GM12892 (cell line): Measurements from ENCODE around the gene SLC2A4. TPM values are rescaled to one million over a fixed set of nuclear protein-coding genes. Genes with fewer than 3 reads are reported as not detected.
A peak's percentile ranks its signal among the peaks of the same experiment; 100 is the strongest.

Experiments
- DNase-seq: peaks from one replicate; pipeline ENCODE4 v3.0.0; 2011; ENCODE audit not compliant: insufficient read length
- FAIRE-seq: peaks from 2 replicates; lab custom pipeline; 2011; peaks lifted over from hg19 to GRCh38; lab: Jason Lieb, UNC
- POLR2A ChIP-seq: IDR thresholded peaks from 2 replicates; pipeline ENCODE4 v1.6.1; 2011; ENCODE audit warnings: low read depth, low read length, control low read depth
- POLR2AphosphoS5 ChIP-seq: IDR thresholded peaks from 2 replicates; pipeline ENCODE4 v1.6.1; 2011; ENCODE audit warnings: low read depth, low read length, control low read depth
- TAF1 ChIP-seq: IDR thresholded peaks from 2 replicates; pipeline ENCODE4 v1.6.1; 2011; ENCODE audit warnings: low read depth, mild to moderate bottlenecking, control low read depth, low read length, borderline replicate concordance
- polyA plus RNA-seq: library from polyadenylated mRNA; unstranded; fragments of >200 nt; gene quantifications from one replicate; pipeline ENCODE4 v1.2.1, GENCODE V29; 2012; ENCODE audit warnings: missing spikeins, inconsistent platforms; ENCODE audit not compliant: missing spikeins

The SLC2A4 gene
- polyA plus RNA-seq: not detected

- FAIRE-seq (peak; percentile 98), DNase-seq (peak; percentile 98)
- TF ChIP-seq POLR2A: no peak
- TF ChIP-seq POLR2AphosphoS5: no peak
- TF ChIP-seq TAF1: no peak
Observed at GRCh38 chr17:7281074-7281952, at the start of gene SLC2A4. TSS of gene SLC2A4 (plus strand) at chr17:7281718. CDS start at chr17:7281935, 217 bp downstream.

- TF ChIP-seq POLR2AphosphoS5 (no peak), POLR2A (no peak), TAF1 (no peak)
- DNase-seq (no peak), FAIRE-seq (no peak)
Observed at GRCh38 chr17:7232114-7232513, 49.4 kb upstream of the SLC2A4 start.

DNA sequence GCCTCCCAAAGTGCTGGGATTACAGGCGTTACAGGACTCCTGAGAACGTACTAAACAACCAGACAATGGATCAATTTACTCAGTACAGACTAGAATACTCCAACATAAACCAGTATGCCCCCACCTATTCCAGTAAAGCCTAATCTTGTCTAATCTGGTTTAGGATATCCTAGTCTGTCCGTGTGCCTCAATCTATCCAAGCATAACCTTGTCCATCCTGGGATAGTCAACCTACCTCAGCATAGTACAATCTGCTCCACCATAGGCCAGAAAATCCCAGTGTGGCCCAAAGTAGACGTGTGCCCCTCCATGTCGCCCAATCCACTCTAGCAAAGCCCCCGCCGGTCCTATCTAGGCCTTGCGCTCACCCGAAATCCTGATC, 47.8 kb upstream of the SLC2A4 start:
- DNase-seq (no peak), FAIRE-seq (peak; percentile 77)
- TF ChIP-seq TAF1 (no peak), POLR2AphosphoS5 (no peak), POLR2A (no peak)

- FAIRE-seq (peak; percentile 100), DNase-seq (peak; percentile 95)
- TF ChIP-seq POLR2AphosphoS5 (peak; percentile 93), TAF1 (no peak), POLR2A (peak; percentile 87)
Observed at GRCh38 chr17:7234083-7234951, 47.2 kb upstream of the SLC2A4 start, which contains the start of gene DVL2. TSS of gene DVL2 (minus strand) at chr17:7234517. CDS start at chr17:7234262, 255 bp downstream.

- DNase-seq (no peak), FAIRE-seq (no peak)
- no peak for TF ChIP-seq POLR2AphosphoS5
- TF ChIP-seq TAF1: no peak
Observed at GRCh38 chr17:7235693-7236665, 45.5 kb upstream of the SLC2A4 start.

GRCh38 chr17:7236808-7237207, 44.7 kb upstream of the SLC2A4 start:
- no peak for TF ChIP-seq POLR2A
- no peak for TF ChIP-seq TAF1
- no peak for TF ChIP-seq POLR2AphosphoS5
- DNase-seq: no peak
- no peak for FAIRE-seq

GRCh38 chr17:7237266-7237760, 44.2 kb upstream of the SLC2A4 start:
- no peak for DNase-seq
- FAIRE-seq: peak; percentile 75
- TF ChIP-seq POLR2A: no peak
- TF ChIP-seq TAF1: no peak
- no peak for TF ChIP-seq POLR2AphosphoS5

GRCh38 chr17:7237761-7238419, 43.6 kb upstream of the SLC2A4 start:
- no peak for TF ChIP-seq POLR2AphosphoS5
- peak; percentile 52; the same call in 1 of the 2 replicates for TF ChIP-seq POLR2A
- DNase-seq: peak; percentile 80
- no peak for FAIRE-seq

GRCh38 chr17:7238420-7239090, 43.0 kb upstream of the SLC2A4 start:
- TF ChIP-seq POLR2AphosphoS5: no peak
- FAIRE-seq (no peak), DNase-seq (no peak)
